GM19025 (cell line): Measurements from ENCODE around the gene VANGL2.

ENCODE experiments used
- ATAC-seq: cut with Tn5 transposase; IDR thresholded peaks from one replicate; pipeline ENCODE4 v1.9.1; 2021; ENCODE audit warnings: mild to moderate bottlenecking, low read depth, moderate library complexity; ENCODE audit not compliant: unreplicated experiment

Gene VANGL2

DNA sequence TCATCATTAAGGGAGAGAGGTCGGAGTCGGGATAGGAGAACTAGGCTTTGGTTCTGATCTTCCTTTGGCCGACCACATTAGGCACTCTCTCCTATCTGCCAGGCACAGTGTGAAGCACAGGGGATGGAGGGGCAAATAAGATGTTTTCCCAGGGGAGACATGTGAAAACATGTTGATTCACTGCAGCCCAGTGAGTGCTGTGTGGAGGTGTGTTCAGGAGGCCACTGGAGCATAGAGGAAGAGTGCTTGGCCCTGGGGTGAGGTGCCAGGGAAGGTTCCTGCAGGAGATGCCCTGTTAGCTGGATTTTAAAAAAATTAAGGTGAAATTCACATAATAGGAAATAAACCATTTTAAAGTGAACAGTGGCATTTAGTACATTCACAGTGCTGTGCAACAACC is 3.7 kb downstream of the VANGL2 start:
- ATAC-seq = no peak

DNA sequence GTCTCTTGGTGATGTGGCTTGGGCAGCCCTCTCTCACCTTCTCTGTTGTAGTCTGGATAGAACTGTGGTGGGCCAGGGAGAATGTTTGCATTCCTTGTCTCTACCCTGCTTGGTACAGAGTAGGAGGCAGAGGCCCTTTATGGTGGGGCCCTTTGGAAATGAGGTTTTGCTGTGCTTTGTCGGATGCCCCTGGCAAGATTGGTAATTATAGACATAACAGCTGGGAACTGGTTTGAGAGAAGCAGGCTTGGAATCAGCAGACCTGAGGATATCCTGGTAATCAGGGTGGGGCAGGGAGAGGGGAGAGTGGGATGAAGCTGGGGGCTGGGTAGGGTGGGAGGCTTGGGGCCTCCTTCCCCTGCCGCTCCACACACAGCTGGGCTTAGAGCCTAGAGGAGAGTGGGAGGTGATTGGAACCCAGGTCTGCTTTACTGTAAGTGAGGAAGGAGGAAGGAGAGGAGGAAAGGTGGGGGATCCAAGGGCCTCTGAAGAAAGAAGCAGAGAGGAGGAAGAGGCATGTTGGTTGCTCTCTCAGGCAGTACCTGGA is 5.0 kb downstream of the VANGL2 start:
- ATAC-seq = no peak

DNA sequence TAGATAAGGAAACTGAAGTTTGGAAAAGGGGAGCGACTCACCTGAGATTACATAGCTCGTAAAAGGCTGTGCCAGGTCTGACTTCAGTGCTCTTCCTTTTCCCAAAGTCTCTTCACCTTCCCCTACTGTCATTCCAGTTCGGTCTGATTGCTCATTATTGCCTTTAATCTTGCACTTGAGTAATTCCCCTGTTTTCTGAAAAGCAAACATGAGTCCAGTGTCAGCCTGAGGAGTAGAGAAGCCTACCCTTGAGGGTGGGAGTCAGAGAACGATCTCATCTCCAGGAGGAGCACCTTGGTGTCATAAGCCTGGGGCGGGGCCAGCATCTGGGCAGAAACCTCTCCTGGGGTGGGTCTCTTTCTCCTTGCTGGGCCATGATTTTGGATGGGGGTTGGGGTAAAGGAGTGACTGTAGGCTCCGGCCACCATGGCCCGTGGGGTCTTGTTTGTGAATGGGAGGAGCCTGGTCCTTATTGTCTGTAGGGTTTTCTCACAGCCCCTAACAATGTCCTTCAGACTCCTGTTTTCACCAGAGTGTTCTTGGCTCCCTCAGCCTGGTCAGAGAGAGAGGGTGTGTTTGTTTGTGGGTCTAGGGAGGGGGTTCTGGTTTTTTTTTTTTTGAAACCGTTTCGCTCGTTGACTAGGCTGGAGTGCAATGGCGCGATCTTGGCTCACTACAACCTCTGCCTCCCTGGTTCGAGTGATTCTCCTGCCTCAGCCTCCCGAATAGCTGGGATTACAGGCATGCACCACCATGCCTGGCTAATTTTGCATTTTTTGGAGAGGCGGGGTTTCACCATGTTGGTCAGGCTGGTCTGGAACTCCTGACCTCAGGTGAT is 6.0 kb downstream of the VANGL2 start:
- no peak for ATAC-seq

DNA sequence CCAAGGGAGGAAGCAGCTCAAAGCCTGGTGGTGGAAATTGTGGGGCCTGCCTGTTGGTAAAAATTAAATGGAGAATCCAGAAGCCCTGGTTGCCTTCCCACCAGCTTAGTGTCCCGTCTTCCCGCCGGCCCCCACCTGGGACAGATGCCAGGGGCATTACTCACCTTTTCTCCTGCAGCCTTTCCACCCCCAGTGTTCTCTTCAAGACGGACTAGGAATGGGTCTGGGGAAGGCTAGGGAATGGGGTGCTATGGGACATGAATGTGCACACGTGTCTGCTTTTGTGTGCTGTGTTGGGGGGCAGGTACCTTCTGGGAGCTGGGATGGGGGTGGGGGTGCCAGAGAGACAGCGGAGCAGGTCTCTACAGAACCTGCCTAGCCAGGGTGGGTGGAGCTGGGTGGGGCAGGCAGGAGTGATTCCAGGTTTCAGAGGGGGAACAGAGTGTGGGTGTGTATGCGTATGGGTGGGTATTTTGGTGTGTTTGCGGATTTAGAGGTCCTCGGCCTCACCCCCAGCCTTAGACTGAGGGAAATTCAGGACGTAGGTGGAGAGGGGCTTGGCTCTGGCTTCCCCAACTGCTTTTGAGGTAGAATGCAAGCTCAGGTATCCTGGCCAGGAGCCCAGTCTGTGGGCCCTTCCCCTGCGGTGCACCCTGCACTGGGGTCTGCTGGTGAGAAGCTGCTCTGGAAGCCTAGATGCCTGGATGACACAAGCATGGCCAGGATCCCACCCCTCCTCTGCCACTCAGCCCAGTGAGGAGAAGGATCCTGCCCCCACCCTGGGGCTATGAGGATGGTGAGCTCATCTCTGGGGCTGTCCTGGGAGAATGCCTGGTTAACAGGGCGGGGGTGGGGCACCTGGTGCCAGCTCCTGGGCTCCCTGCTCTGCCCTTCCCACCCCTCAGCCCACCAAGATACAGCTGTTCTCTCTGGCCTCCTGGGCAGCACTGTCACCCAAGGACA is 7.8 kb downstream of the VANGL2 start:
- no peak for ATAC-seq

DNA sequence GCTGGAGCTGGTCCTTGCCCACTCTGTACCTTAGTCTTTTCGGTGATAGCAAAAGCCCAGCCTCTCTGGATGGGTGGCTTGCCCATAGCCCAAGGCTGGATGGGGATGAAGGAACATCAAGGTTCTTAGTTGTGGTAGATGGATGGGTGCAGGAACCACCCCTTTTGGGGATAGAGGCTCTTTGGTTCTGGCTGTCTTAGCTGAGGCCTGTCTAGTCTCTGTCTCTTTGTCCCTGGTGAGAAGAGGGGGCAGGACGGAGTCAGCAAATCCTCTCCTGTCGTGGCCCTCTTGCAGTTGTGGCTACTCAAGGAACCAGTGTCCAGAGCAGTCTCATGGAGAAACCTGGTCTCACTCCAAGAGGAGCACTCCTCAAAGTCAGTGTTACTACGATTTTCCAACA is 8.5 kb downstream of the VANGL2 start:
- no peak for ATAC-seq

DNA sequence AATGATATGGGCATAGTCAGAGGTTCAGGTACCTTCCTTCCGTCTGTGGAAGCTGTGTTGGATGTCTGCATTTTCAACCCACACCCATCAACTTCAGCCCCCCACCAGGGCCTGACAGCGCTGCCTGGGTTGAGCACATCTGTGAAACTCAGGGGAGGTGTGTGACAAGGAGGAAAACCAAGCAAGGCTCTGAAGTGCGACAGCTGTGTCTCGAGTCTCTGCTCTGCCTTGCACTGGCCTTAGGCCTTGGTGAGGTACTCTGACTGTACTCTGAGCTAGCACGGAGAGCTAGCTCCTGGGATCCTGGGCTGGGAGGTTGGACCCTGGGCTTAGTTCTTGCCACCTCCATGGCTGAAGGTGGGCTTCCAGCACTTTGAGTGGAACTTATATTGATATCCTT is 9.1 kb downstream of the VANGL2 start:
- no peak for ATAC-seq

DNA sequence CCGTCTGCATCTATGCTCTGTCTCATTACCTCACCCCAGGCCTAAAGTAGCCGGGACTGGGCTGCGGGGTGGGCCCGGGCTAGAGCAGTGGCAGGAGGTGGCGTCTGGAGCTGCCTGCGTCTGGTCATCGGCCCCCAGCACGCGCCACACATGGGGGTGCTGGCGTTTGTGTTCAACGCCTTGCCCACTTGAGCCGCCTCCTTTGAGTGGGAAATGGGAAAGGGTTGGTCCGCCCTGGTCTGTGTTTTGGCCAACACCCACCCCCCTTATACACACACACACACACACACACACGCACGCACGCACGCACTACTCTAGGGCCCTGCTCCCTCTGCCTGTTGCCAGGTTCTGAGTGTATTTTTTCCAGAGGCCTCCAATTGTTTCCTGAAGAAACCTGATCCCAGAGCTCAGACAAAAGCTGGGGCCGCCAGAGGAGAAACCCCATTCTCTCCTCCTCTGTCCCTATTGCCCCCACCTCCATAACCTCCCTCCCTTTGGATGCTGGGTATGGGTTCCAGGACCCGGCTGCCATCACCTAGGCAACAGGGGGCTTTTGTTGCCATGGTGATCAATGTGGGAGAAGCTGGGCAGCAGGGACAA is 10.1 kb downstream of the VANGL2 start:
- no peak for ATAC-seq

DNA sequence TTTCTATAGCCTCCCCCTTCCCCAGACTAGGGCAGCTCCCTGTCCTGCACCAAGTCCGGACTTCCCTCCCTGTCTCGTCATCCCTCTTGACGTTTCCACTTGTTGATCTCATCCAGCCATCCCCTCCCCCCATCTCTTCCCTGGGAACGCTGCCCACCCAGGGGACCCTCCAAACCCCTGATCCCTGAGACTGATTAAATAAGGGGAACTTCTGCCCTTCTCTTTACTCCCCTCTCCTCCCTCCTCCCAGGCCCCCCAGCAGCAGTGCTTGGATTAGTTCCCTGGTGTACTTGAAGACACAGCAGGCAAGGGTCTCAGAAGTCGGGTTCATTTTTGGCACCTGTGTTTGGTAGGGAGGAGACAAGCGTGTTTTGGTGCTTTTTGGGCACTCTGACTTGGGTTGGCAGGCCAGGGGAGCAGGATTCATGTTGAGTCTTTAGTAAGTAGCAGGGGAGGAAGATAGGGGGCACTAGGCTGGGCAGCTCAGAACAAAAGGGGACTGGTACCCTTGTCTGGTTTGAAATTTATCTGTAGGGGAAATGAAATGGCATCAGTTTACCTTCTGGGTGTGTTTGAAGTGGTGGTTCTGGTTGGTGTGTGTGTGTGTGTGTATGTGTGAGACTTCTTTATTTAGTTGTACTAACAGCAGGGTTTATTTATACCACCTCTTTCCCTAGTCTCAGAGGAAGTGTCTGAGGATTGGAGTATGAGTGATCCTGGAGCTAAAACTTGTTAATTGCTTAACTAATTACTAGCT is 11.1 kb downstream of the VANGL2 start:
- ATAC-seq = no peak

DNA sequence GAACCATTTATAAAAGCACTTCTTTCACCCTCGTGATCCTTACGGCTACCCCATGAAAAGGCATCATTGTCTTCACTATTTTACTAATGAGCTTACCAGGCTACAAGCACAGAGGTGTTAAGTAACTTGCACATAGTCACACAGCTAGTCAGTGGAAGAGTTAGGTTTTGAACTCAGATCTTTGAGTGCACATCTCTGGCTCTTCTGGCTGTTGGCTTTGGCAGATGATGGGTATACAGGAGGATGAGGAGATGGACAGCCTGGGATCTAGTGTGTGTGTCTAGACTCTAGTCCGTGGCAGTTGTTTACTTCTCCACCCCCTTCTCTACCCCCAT is 11.6 kb downstream of the VANGL2 start:
- no peak for ATAC-seq

DNA sequence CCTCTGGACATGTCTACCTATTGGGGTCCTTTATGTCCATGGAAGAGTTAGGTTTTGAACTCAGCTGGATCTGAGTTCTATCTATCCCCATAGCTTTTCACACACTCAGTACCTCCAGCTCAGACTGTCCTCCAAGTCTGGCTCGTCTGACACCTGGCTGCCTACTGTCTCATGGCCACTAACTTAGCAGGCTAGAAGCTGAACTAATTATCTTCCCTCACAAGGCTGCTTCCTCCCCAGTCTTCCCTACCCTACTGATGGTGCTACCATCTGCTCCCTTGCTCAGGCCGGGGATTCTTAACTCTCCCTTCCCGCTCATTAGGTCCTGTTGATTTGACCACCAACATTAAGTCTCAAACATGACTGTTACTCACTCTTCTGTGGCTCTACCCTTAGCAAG is 13.4 kb downstream of the VANGL2 start:
- no peak for ATAC-seq

DNA sequence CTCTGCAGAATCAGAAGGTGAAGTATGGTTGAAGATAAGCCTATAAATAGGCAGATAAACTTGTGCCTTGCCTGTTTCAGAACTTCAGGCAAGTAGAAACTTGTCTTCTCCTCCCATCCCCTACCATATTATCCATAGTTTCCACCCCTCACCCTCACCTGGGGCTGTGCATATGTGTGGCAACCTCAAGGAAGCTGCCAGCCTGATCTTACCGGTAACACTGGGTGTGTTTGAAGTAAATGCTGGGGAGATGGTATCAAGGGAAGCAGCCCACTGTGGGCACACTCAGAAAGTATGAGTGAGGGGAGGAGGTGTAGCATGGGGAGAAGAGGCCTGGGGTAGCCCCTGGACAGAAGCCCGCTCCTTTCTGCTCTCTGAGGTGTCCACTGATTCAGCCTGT is 14.5 kb downstream of the VANGL2 start:
- no peak for ATAC-seq

DNA sequence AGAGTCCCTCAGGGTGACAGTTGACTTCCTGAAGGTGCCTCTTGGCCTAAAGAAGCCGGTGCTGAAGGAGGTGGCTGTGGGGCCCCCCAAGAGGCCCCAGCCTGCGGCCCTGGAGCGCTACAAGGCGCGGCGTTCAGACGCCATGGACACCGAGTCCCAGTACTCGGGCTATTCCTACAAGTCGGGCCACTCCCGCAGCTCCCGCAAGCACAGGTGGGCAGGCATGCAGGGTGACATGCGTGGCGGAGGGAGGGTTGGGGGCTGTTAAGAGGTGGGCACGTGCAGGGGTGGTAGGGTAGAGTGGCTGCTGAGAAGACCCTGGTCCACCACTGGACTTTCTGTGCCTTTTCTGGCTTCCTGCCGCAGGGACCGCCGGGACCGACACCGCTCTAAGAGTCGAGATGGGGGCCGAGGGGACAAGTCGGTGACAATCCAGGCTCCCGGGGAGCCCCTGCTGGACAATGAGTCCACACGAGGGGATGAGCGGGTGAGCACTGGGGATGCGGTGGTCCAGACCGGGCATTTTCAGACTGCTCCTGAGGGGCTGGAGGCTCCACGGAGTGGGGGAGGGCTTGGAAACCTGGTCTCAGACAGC is 15.4 kb downstream of the VANGL2 start:
- ATAC-seq = no peak

DNA sequence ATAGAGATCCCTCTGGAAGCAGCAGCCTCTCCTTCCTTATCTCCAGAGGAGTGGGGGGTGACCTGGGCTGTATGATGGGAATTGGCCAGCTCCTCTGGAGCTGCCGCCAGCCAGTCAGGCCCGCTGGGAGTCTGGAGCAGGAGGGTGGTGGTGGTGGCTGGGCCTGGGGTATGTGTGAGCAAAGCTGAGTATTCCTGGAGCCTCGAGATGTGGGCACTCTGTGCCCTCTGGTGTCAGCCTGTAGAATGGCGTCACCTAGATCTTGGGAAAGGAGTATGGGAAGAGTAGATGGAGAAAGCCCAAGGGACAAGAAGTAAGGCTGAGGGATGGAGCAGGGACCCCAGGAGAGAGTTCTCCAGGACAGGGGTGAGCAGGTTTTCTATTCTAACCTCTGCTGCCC is 16.0 kb downstream of the VANGL2 start:
- ATAC-seq = no peak

DNA sequence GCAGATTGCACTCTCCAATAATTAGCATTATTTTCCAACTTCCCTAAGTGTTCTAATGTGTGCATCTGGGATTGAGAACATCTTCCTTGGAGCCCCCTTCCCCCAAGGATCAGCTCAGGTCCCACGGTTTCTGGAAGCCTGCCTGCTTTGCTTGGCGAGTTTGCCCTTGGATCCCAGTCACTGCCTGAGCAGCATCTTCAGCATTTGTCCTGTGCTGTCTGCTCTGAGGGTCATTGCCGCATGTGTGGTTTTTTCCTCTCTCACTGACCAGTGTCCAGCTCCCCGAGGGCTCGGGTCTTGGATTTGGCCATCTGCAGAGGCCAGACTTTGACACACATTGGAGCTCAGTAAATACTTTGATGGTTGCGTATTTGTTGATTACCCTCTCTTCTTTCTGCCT is 18.1 kb downstream of the VANGL2 start:
- no peak for ATAC-seq

DNA sequence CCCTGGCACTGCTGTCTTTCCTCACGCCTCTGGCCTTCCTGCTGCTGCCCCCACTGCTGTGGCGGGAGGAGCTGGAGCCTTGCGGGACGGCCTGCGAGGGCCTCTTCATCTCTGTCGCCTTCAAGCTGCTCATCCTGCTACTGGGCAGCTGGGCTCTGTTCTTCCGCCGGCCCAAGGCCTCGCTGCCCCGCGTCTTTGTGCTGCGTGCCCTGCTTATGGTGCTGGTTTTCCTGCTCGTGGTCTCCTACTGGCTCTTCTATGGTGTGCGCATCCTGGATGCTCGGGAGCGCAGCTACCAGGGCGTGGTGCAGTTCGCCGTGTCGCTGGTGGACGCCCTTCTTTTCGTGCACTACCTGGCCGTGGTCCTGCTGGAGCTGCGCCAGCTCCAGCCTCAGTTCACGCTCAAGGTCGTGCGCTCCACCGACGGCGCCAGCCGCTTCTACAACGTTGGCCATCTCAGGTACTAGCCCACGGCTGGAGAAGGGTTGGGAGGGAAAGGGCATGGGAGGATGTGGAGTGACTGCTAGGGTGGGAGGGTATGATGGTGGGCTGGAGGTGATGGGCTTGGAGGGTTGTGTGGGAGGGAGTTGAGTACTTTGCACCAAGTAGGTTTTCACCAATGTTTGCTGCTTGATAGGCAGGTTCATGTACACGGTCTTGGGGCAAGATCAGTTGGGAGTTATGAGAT is 18.9 kb downstream of the VANGL2 start:
- ATAC-seq = no peak

DNA sequence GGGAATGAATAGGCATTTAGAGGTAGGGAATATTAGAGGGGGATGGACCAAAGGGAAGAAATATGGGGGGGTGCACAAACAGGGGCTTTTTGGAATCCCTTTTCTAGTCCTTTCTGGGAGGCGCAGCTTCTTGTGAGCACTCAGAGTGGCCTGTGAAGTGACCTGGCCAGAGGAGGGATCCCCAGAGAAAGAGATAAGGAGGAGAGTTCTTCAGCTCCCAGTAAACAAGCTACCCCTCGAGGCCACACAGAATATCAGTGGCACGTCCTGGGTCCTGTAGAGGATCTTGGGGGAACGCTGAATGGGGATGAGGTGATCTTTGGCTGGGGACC is 19.4 kb downstream of the VANGL2 start:
- ATAC-seq = no peak

DNA sequence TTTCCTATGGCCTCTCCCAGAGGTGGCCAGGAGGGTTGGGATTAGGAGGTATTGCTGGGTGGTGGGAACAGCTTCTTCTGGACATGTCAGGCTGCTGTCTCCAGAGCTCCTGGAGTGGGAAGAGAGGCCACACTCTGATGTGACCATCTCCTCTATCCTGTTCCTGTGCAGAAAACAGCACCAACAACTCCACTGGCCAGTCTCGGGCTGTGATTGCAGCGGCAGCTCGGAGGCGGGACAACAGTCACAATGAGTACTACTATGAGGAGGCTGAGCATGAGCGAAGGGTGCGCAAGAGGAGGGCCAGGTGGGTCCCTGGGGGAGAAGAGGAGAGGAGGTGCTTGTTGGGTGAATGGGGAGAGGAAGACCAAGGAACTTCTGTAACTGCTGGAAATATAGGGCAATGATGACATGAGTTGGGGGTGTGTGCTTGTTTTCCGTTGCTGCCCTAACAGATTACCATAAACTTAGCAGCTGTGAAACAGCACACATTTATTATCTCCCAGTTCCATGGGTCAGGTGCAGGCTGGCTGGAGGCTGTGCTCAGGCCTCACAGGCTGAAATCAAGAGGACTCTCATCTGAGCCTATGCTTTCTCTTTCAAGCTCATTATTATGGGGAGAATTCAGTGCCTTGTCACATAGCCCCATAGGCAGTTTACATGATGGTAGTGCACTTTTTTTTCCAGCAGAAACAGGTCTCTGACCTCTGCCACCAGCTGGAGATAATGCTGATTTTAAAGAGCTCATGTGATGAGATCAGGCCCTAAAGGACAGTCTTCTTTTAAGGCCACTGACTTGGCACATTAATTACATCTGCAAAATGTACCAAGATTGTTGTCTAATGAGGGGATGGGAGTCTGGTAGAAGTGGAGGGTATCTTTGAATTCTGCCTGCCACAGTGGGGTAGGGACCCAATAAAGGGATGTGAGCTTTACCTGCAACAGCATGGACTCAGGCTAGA is 20.8 kb downstream of the VANGL2 start:
- ATAC-seq = no peak

DNA sequence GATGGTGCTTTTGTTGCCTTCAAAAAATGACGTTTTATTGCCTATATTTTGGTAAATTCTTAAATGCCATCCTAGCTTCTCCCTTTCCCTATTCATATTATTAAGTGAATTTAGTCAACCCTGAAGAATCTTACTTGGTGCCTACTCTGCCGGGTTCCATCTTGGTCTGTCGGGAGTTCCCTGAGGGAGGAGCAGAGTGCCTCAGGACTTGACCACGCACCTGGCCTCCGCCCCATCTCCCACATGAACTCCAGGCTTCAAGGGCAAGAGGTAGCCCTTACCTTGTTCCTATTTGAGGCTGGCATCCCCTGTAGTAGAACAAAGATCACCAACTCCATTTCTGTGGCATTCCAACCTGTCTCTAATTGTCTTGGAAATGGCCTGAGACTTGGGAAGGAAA is 21.5 kb downstream of the VANGL2 start:
- ATAC-seq = no peak
